Astrocyte of the spinal cord (primary cell): Measurements from ENCODE around the gene PACS1.

Experiments
- DNase-seq: peaks from one replicate; pipeline ENCODE4 v3.0.0; 2011; ENCODE audit warnings: low read depth, low spot score
- H3K4me3 ChIP-seq: 2 replicates; pipeline ENCODE4 v1.5.1; 2011; ENCODE audit warnings: low read depth, mild to moderate bottlenecking, low read length, moderate library complexity
- in situ Hi-C: cut with HindIII; loops from 2 replicates; pipeline ENCODE4 v1.10.0; 2017; ENCODE audit warnings: low sequenced_read_pairs
- TF ChIP-seq, protein P1 (sequence below): IDR thresholded peaks from 2 replicates; pipeline ENCODE4 v1.5.1; 2012; ENCODE audit warnings: low read depth, mild to moderate bottlenecking, low read length, inconsistent platforms

Gene PACS1

GRCh38 chr11:66194391-66194790, 124.3 kb downstream of the PACS1 start:
- in situ Hi-C loops, result no loop called here
- no peak for DNase-seq
- no peak overlapping the region for H3K4me3 ChIP-seq
- TF ChIP-seq, protein P1, sequence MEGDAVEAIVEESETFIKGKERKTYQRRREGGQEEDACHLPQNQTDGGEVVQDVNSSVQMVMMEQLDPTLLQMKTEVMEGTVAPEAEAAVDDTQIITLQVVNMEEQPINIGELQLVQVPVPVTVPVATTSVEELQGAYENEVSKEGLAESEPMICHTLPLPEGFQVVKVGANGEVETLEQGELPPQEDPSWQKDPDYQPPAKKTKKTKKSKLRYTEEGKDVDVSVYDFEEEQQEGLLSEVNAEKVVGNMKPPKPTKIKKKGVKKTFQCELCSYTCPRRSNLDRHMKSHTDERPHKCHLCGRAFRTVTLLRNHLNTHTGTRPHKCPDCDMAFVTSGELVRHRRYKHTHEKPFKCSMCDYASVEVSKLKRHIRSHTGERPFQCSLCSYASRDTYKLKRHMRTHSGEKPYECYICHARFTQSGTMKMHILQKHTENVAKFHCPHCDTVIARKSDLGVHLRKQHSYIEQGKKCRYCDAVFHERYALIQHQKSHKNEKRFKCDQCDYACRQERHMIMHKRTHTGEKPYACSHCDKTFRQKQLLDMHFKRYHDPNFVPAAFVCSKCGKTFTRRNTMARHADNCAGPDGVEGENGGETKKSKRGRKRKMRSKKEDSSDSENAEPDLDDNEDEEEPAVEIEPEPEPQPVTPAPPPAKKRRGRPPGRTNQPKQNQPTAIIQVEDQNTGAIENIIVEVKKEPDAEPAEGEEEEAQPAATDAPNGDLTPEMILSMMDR, result no peak

DNA sequence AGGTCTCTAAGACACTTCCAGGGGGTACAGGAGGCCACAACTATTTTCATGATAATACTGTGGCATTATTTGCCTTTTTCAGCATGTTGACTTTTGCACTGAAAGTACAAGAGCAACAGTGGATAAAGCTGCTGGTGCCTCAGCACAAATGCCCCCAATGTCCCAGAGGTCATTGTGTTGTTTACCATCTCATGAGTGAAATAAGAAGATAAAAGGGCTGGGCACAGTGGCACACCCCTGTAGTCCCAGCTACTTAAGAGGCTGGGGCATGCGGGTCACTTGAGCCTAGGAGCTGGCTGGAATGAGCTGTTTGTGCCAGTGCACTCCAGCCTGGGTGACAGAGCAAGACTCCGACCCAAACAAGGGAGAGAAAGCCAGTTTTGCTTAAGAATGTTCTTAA, 125.8 kb downstream of the PACS1 start:
- in situ Hi-C loops, result no loop called here
- no peak overlapping the region for H3K4me3 ChIP-seq
- TF ChIP-seq, protein P1, result no peak
- DNase-seq, result no peak

DNA sequence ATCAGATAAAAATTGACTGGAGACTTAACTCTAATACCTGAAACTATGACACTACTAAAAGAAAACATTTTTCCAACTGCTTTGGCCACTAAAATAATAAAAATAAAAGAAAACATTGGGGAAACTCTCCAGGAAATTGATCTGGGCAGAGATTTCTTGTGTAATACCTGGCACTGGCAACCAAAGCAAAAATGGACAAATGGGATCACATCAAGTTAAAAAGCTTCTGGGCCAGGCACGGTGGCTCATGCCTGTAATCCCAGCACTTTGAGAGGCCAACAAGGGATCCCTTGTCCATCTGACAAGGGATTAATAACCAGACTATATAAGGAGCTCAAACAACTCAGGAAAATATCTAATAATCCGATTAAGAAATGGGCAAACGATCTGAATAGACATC, 133.8 kb downstream of the PACS1 start:
- no peak for DNase-seq
- no peak overlapping the region for H3K4me3 ChIP-seq
- TF ChIP-seq, protein P1, result no peak
- in situ Hi-C loops, result no loop called here

DNA sequence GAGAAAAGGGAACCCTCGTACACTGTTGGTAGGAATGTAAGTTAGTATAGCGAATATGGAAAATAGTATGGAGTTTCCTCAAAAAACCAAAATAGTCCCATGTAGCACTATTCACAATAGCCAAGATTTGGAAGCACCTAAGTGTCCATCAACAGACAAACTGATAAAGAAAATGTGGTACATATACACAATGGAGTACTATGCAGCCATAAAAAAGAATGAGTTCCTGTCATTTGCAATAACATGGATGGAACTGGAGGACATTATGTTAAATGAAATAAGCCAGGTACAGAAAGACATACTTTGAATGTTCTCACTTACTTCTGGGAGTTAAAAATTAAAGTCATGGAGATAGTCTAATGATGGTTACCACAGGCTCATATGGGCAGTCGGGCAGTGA, 134.3 kb downstream of the PACS1 start:
- no peak overlapping the region for H3K4me3 ChIP-seq
- no peak for DNase-seq
- in situ Hi-C loops, result no loop called here
- TF ChIP-seq, protein P1, result no peak

DNA sequence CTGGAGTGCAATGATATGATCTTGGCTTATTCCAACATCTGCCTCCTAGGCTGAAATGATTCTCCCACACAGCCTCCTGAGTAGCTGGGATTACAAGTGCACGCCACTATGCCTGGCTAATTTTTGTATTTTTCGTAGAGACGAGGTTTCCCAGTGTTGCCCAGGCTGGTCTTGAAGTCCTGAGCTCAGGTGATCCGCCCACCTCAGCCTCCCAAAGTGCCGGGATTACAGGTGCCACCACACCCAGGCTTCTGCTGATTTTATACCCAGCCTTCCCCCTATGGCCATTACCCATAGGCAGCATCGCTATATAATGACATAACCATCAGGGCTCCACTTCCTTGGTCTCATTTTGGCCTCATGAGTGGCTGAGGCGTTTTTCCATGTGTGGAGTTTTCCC, 137.7 kb downstream of the PACS1 start:
- in situ Hi-C loops, result no loop called here
- H3K4me3 ChIP-seq, result no peak overlapping the region
- no peak for DNase-seq

DNA sequence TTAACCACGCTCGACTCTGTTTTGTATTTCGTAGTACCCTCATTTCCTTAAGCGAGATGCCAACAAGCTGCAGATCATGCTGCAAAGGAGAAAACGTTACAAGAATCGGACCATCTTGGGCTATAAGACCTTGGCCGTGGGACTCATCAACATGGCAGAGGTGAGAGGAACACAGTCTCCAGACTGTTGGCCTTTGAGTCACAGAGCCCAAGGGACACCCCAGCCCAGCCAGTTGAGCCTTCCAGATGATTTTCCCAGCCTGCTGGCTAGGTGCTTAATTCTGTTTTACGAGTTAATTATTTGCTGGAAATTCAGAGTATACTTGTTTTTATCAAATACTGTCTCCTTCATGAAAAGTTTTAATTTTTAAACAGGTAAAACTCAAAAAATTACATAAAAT, 141.0 kb downstream of the PACS1 start:
- in situ Hi-C loops, result no loop called here
- DNase-seq, result no peak
- H3K4me3 ChIP-seq, result no peak overlapping the region
- TF ChIP-seq, protein P1, result no peak

More for the DNA sequence above, 137.7 kb downstream of the PACS1 start:
- TF ChIP-seq, protein P1, result no peak

DNA sequence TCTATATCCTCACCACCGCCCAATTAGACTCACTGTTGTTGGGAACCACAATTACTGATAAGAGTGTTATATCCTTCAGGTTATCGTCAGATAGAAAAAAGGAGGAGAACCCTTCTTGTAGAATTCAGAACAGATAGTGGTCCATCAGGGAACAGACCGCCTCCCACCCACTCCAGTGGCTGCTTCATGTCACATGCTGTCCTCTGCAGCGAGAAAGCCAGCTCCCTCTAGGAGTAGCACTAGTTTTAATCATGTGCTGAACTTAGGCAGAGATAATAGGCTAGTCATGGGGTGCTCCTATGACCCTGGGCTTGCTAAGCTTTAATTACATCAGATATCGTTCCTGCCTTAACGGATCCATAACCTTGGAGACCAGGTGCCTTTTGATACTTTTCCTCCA, 146.8 kb downstream of the PACS1 start:
- no peak for DNase-seq
- in situ Hi-C loops, result no loop called here
- TF ChIP-seq, protein P1, result no peak
- no peak overlapping the region for H3K4me3 ChIP-seq
